ENCODE measurements around the gene TH. TPM values are rescaled to one million over a fixed set of nuclear protein-coding genes. Genes with fewer than 3 reads are reported as not detected.
A peak's percentile ranks its signal among the peaks of the same experiment; 100 is the strongest.

TH gene
- total and polyA plus RNA-seq, 2 of the 8 experiments (the other 6 are each of a cell fraction or from before 2014, with no cell fraction given) = 0.09 TPM; not detected in 1

GRCh38 chr11:2136952-2137201 is 34.7 kb downstream of the TH start:
- Histone ChIP-seq H3K18ac (ENCODE audit: extremely low read depth, low read length) (peak overlapping the region; percentile 13), H3K56ac (replicated peaks; ENCODE audit: insufficient read length, low read depth, low read length) (no peak overlapping the region), H2BK20ac (ENCODE audit: low read length) (no peak overlapping the region; the same call in 1 of the 2 replicates), H4K91ac (replicated peaks; ENCODE audit: insufficient read length, low read length) (no peak overlapping the region), H2AFZ (ENCODE audit: low read length) (no peak overlapping the region), H3K4me1 (replicated peaks in 1 of 4; ENCODE audit: control insufficient read depth in 3 of 4, insufficient read depth in 4 of 4, low read length in 3 of 4) (peaks cover 0 to 12% (median 7%) of the 10 kb centered on the region in 4 experiments; a peak in 6 of 7 replicates), H3K23ac (ENCODE audit: insufficient read length) (no peak overlapping the region), H2AK5ac (ENCODE audit: low read depth, low read length) (no peak overlapping the region), H2BK120ac (replicated peaks; ENCODE audit: low read depth, low read length) (no peak overlapping the region), H2BK15ac (ENCODE audit: low read length) (peak overlapping the region; percentile 72; the same call in 1 of the 2 replicates), H3K79me2 (ENCODE audit: control insufficient read depth in 1 of 2, insufficient read depth in 2 of 2, low read length in 2 of 2) (no peaks in the 10 kb centered on the region), H4K20me1 (replicated peaks in 1 of 2; ENCODE audit: control insufficient read depth in 1 of 2, insufficient read depth in 2 of 2, low read length in 2 of 2) (peaks cover 6 to 10% of the 10 kb centered on the region in 2 experiments), H3K36me3 (ENCODE audit: control insufficient read depth in 2 of 4, insufficient read depth in 4 of 4, low read length in 3 of 4) (peaks cover 0 to 3% (median 0%) of the 10 kb centered on the region in 4 experiments; a peak in 1 of 8 replicates), H4K5ac (ENCODE audit: insufficient read length, low read depth, low read length) (no peak overlapping the region), H3K14ac (ENCODE audit: insufficient read length) (no peak overlapping the region), H3K23me2 (ENCODE audit: low read depth, low read length) (peaks cover 13% of the 10 kb centered on the region; the same call in 1 of the 2 replicates), H3K79me1 (ENCODE audit: low read depth, low read length) (no peaks in the 10 kb centered on the region), H3K9ac (replicated peaks in 1 of 4; ENCODE audit: extremely low read depth in 1 of 4, low read depth in 3 of 4, low read length in 3 of 4) (no peak overlapping the region), H2BK12ac (ENCODE audit: low read depth, low read length) (no peak overlapping the region), H3K27me3 (replicated peaks in 1 of 4; ENCODE audit: control insufficient read depth in 3 of 4, extremely low read depth in 1 of 4, insufficient read depth in 3 of 4, low read length in 3 of 4) (peaks cover 47 to 83% (median 70%) of the 10 kb centered on the region in 4 experiments), H3K4ac (replicated peaks; ENCODE audit: insufficient read length, low read depth, low read length) (no peak overlapping the region), H2BK5ac (ENCODE audit: low read depth, low read length) (no peak overlapping the region), H4K8ac (ENCODE audit: extremely low read depth, insufficient read depth, low read length) (no peak overlapping the region; the same call in 1 of the 2 replicates), H3K9me3 (ENCODE audit: insufficient read depth in 2 of 2, low read depth in 1 of 2, low read length in 1 of 2) (no peaks in the 10 kb centered on the region), H3K4me2 (ENCODE audit: insufficient read depth in 1 of 2, low read depth in 2 of 2, low read length in 2 of 2) (peak overlapping the region; percentile 54 to 87), H3K4me3 (ENCODE audit: extremely low read depth in 1 of 4, insufficient read depth in 2 of 4, low read depth in 3 of 4, low read length in 4 of 4) (peak overlapping the region; percentile 10 to 65 (median 20); a peak in 5 of 8 replicates), H3K27ac (ENCODE audit: low read depth, low read length) (no peak overlapping the region)
- ChIA-PET POLR2A (ENCODE audit: partially characterized antibody) (interaction anchor here (0.9 kb wide), 2 partner anchors 9 to 40 kb away, joined by 3 to 5 read pairs; no protein-coding TSS in a partner anchor), CTCF (ENCODE audit: partially characterized antibody) (interaction anchor here (0.9 to 12.3 kb wide), 11 partner anchors 14 to 304 kb away, joined by 3 to 170 read pairs (median 4); no protein-coding TSS in a partner anchor)
- FAIRE-seq (no peak), DNase-seq (ENCODE audit: low read depth in 1 of 2, low spot score in 2 of 2) (no peak)
- WGBS, 2 experiments (ENCODE audit: extremely low coverage in 1 of 2, insufficient coverage in 1 of 2, insufficient read length in 1 of 2, insufficient replicate concordance in 2 of 2, low coverage in 1 of 2, low lambda C conversion rate in 2 of 2, missing lambda C conversion rate in 1 of 2) = 40% methylated on average over 1 of the region's 8 CpGs; no CpG with 5 or more reads in 1 of the 2 experiments
- TF ChIP-seq TAF1 (IDR thresholded peaks at IDR 0.05; ENCODE audit: low read depth, low read length) = no peak
- TF ChIP-seq RBBP5 (IDR thresholded peaks at IDR 0.05; ENCODE audit: borderline replicate concordance, low read depth, low read length) = 0 out of 2 replicates have a peak, but pooled peaks have one; percentile 1
- no peak for TF ChIP-seq BCL11A (IDR thresholded peaks at IDR 0.05; ENCODE audit: low read depth in 2 of 2, low read length in 2 of 2)
